Measurements from ENCODE around the gene EPS8. TPM values are rescaled to one million over a fixed set of nuclear protein-coding genes. Genes with fewer than 3 reads are reported as not detected.

EPS8 gene
- total RNA-seq, 1 experiment from 2014 or later: 232 TPM

- Histone ChIP-seq H3K27ac (no peak overlapping the region), H3K4me1 (replicated peaks; ENCODE audit: insufficient read depth) (peaks cover 7% of the 10 kb centered on the region), H3K4me2 (no peak overlapping the region), H3K9me3 (ENCODE audit: insufficient read depth, low read depth) (no peaks in the 10 kb centered on the region), H4K20me1 (ENCODE audit: insufficient read depth) (no peaks in the 10 kb centered on the region), H3K4me3 (no peak overlapping the region), H3K79me2 (ENCODE audit: low read depth) (peaks cover 76% of the 10 kb centered on the region), H3K9me2 (ENCODE audit: insufficient read depth) (no peaks in the 10 kb centered on the region), H3K36me3 (ENCODE audit: low read depth) (no peaks in the 10 kb centered on the region), H3F3A (ENCODE audit: insufficient read depth, low read depth) (peaks cover 5% of the 10 kb centered on the region; the same call in 1 of the 2 replicates), H3K27me3 (ENCODE audit: insufficient read depth, low read depth) (no peaks in the 10 kb centered on the region), H2AFZ (no peak overlapping the region)
- no peak for TF ChIP-seq CTCF (conservative IDR thresholded peaks at IDR 0.05)
- TF ChIP-seq EZH2 (IDR thresholded peaks at IDR 0.05; ENCODE audit: low read depth): no peak
- DNase-seq: no peak
- CTCF ChIA-PET: no interaction called here
- BruUV-seq (replicated peaks): no TSS peak
- POLR2A ChIA-PET (ENCODE audit: unreplicated experiment): no interaction called here
- intact Hi-C loops (cut with micrococcal nuclease; ENCODE audit: unreplicated experiment): no loop called here
These were observed 95.8 kb downstream of the EPS8 start for GRCh38 chr12:15693228-15693911.

GRCh38 chr12:15691388-15691787 is 97.8 kb downstream of the EPS8 start:
- no peak overlapping the region for H3K4me2 ChIP-seq
- no peak for DNase-seq
- H3F3A ChIP-seq (ENCODE audit: insufficient read depth, low read depth): peaks cover 5% of the 10 kb centered on the region; the same call in 1 of the 2 replicates
- no peaks in the 10 kb centered on the region for H3K9me2 ChIP-seq (ENCODE audit: insufficient read depth)
- H3K79me2 ChIP-seq (ENCODE audit: low read depth): peaks cover 74% of the 10 kb centered on the region
- ChIA-PET POLR2A (ENCODE audit: unreplicated experiment) (no interaction called here), CTCF (no interaction called here)
- no peak for TF ChIP-seq CTCF (conservative IDR thresholded peaks at IDR 0.05)
- no peak for TF ChIP-seq EZH2 (IDR thresholded peaks at IDR 0.05; ENCODE audit: low read depth)
- peaks cover 7% of the 10 kb centered on the region for H3K4me1 ChIP-seq (replicated peaks; ENCODE audit: insufficient read depth)
- no TSS peak for BruUV-seq (replicated peaks)
- intact Hi-C loops (cut with micrococcal nuclease; ENCODE audit: unreplicated experiment): no loop called here
- H3K4me3 ChIP-seq: no peak overlapping the region
- H4K20me1 ChIP-seq (ENCODE audit: insufficient read depth): no peaks in the 10 kb centered on the region
- no peak overlapping the region for H3K27ac ChIP-seq
- no peaks in the 10 kb centered on the region for H3K36me3 ChIP-seq (ENCODE audit: low read depth)
- no peaks in the 10 kb centered on the region for H3K27me3 ChIP-seq (ENCODE audit: insufficient read depth, low read depth)
- no peaks in the 10 kb centered on the region for H3K9me3 ChIP-seq (ENCODE audit: insufficient read depth, low read depth)
- no peak overlapping the region for H2AFZ ChIP-seq

GRCh38 chr12:15690320-15690719 is 98.9 kb downstream of the EPS8 start:
- Histone ChIP-seq H3K27ac (peak overlapping the region; percentile 24; the same call in 1 of the 2 replicates), H3K4me3 (no peak overlapping the region), H3K27me3 (ENCODE audit: insufficient read depth, low read depth) (no peaks in the 10 kb centered on the region), H3K4me1 (replicated peaks; ENCODE audit: insufficient read depth) (peaks cover 7% of the 10 kb centered on the region), H4K20me1 (ENCODE audit: insufficient read depth) (no peaks in the 10 kb centered on the region), H3K36me3 (ENCODE audit: low read depth) (no peaks in the 10 kb centered on the region), H3K4me2 (0 out of 2 replicates have a peak overlapping the region, but pooled peaks have one; percentile 5), H2AFZ (no peak overlapping the region), H3K9me2 (ENCODE audit: insufficient read depth) (no peaks in the 10 kb centered on the region), H3F3A (ENCODE audit: insufficient read depth, low read depth) (peaks cover 5% of the 10 kb centered on the region; the same call in 1 of the 2 replicates), H3K9me3 (ENCODE audit: insufficient read depth, low read depth) (no peaks in the 10 kb centered on the region), H3K79me2 (ENCODE audit: low read depth) (peaks cover 69% of the 10 kb centered on the region)
- ChIA-PET CTCF (no interaction called here), POLR2A (ENCODE audit: unreplicated experiment) (interaction anchor here (0.6 kb wide), 1 partner anchor 31 kb away, joined by 8 read pairs; no protein-coding TSS in a partner anchor)
- TF ChIP-seq CTCF (conservative IDR thresholded peaks at IDR 0.05) (no peak), EZH2 (IDR thresholded peaks at IDR 0.05; ENCODE audit: low read depth) (no peak)
- no TSS peak for BruUV-seq (replicated peaks)
- intact Hi-C loops (cut with micrococcal nuclease; ENCODE audit: unreplicated experiment): no loop called here
- no peak for DNase-seq

Measured in PC-9 (cell line).